K562 (cell line): ENCODE results near the gene TEX54. TPM values are rescaled to one million over a fixed set of nuclear protein-coding genes. Genes with fewer than 3 reads are reported as not detected.

ENCODE experiments used
- ASH1L ChIP-seq: fragments of 450-650 bp; IDR thresholded peaks from 2 replicates; pipeline ENCODE4 v1.6.1; 2018; ENCODE audit warnings: borderline replicate concordance, mild to moderate bottlenecking, low read depth; ENCODE audit not compliant: partially characterized antibody
- CBX1 ChIP-seq: sonication (generic); IDR thresholded peaks from 2 replicates; pipeline ENCODE4 v1.6.1; 2016; ENCODE audit warnings: antibody characterized with exemption, low read depth, mild to moderate bottlenecking
- E2F3 ChIP-seq: fragments of 250-450 bp; sonication (Bioruptor Pico); IDR thresholded peaks from 2 replicates; pipeline ENCODE4 v1.4.0; 2020; ENCODE audit warnings: mild to moderate bottlenecking
- EP300 ChIP-seq: IDR thresholded peaks from 2 replicates; pipeline ENCODE4 v1.6.1; 2012; ENCODE audit warnings: low read length, improper control_type of control experiment
- ETS2 ChIP-seq: IDR thresholded peaks from 2 replicates; pipeline ENCODE4 v1.6.1; 2016; ENCODE audit warnings: borderline replicate concordance, missing genetic modification characterization, mild to moderate bottlenecking, moderate library complexity, missing compliant biosample characterization; ENCODE audit not compliant: poor library complexity, severe bottlenecking
- FOXA1 ChIP-seq: fragments of 450-650 bp; IDR thresholded peaks from 2 replicates; pipeline ENCODE4 v1.6.1; 2016; ENCODE audit warnings: mild to moderate bottlenecking, borderline replicate concordance
- ID3 ChIP-seq, 2 experiments: fragments of 250-450 bp in 1 of 2; fragments of 450-650 bp in 1 of 2; sonication (Bioruptor Pico) in 1 of 2; IDR thresholded peaks; 2 replicates each; pipeline versions ENCODE4 v1.6.1 to v1.8.0; 2016 to 2021; ENCODE audit warnings: mild to moderate bottlenecking in 2 of 2, moderate library complexity in 2 of 2, missing compliant biosample characterization in 1 of 2, missing genetic modification characterization in 1 of 2
- MIER1 ChIP-seq: fragments of 450-650 bp; IDR thresholded peaks from 2 replicates; pipeline ENCODE4 v1.6.1; 2016; ENCODE audit warnings: antibody characterized with exemption, mild to moderate bottlenecking, low read depth
- NELFE ChIP-seq: IDR thresholded peaks from 2 replicates; pipeline ENCODE4 v1.6.1; 2011; ENCODE audit warnings: mild to moderate bottlenecking; ENCODE audit not compliant: insufficient read depth, insufficient read length
- PHF20 ChIP-seq: fragments of 450-650 bp; IDR thresholded peaks from 2 replicates; pipeline ENCODE4 v1.6.1; 2018; ENCODE audit not compliant: partially characterized antibody
- POLR3A ChIP-seq: IDR thresholded peaks from 2 replicates; pipeline ENCODE4 v1.6.1; 2011; ENCODE audit warnings: borderline replicate concordance, mild to moderate bottlenecking, moderate library complexity; ENCODE audit not compliant: insufficient read length, insufficient read depth; ENCODE audit errors: extremely low read depth
- PTTG1 ChIP-seq: fragments of 450-650 bp; IDR thresholded peaks from 2 replicates; pipeline ENCODE4 v1.6.1; 2016; ENCODE audit warnings: low read depth, mild to moderate bottlenecking, missing genetic modification characterization, missing compliant biosample characterization
- SP1 ChIP-seq: sonication (generic); formaldehyde crosslinking; IDR thresholded peaks from 2 replicates; pipeline ENCODE4 v1.8.1; 2022; ENCODE audit warnings: mild to moderate bottlenecking, missing genetic modification reagents
- SRSF7 ChIP-seq: fragments of 200-400 bp; formaldehyde crosslinking; optimal IDR thresholded peaks from 2 replicates; pipeline ENCODE3; 2017; ENCODE audit warnings: mild to moderate bottlenecking, low read depth, low read length
- ZBTB9 ChIP-seq: fragments of 450-650 bp; formaldehyde crosslinking; IDR thresholded peaks from 2 replicates; pipeline ENCODE4 v1.4.0; 2020; ENCODE audit warnings: mild to moderate bottlenecking, moderate library complexity
- ZNF197 ChIP-seq: fragments of 200-800 bp; sonication (Bioruptor generic); IDR thresholded peaks from 2 replicates; pipeline ENCODE4 v1.6.1; 2016; ENCODE audit warnings: low read depth, missing genetic modification characterization, missing compliant biosample characterization
- ZNF324 ChIP-seq: fragments of 250-450 bp; sonication (Bioruptor Pico); IDR thresholded peaks from 2 replicates; pipeline ENCODE4 v1.4.0; 2020; ENCODE audit warnings: mild to moderate bottlenecking
- ZNF695 ChIP-seq: fragments of 450-650 bp; formaldehyde crosslinking; IDR thresholded peaks from 2 replicates; pipeline ENCODE4 v1.4.0; 2020; ENCODE audit warnings: mild to moderate bottlenecking, moderate library complexity
- ZNF830 ChIP-seq: fragments of 250-450 bp; sonication (Bioruptor Pico); IDR thresholded peaks from 2 replicates; pipeline ENCODE4 v1.5.0; 2021; ENCODE audit warnings: mild to moderate bottlenecking
- polyA plus RNA-seq, 8 experiments: library from polyadenylated mRNA; depleted of rRNA in 4 of 8; stranded (reverse) in 5 of 8; unstranded in 3 of 8; fragments of >200 nt; fragmentation: Nextera tagmentation in 2 of 8; fragmentation: Illumina TruSeq in 1 of 8; extraction: Ambion mirVana in 2 of 8; extraction: Trizol in 1 of 8; gene quantifications; 2 replicates each; pipeline versions ENCODE4 v1.2.1 to v1.2.3, GENCODE V29; 2011 to 2014; ENCODE audit warnings: inconsistent platforms in 1 of 8, missing spikeins in 1 of 8
- total RNA-seq, 7 experiments: library from RNA; depleted of rRNA in 6 of 7; stranded (reverse); fragments of >200 nt in 6 of 7; fragmentation: Illumina TruSeq in 2 of 7; extraction: Trizol in 2 of 7; gene quantifications; 2 replicates each; pipeline versions ENCODE4 v1.2.1 to v1.2.3, GENCODE V29; 2011 to 2021; ENCODE audit warnings: low replicate concordance in 1 of 7
- TF ChIP-seq, protein P1 (sequence below): sonication (generic); formaldehyde crosslinking; IDR thresholded peaks from 2 replicates; pipeline ENCODE4 v1.8.1; 2022; ENCODE audit warnings: missing genetic modification reagents
- TF ChIP-seq, protein P2 (sequence below): IDR thresholded peaks from 2 replicates; pipeline ENCODE4 v1.6.1; 2014; ENCODE audit warnings: antibody characterized with exemption
- TF ChIP-seq, protein P3 (sequence below): sonication (generic); formaldehyde crosslinking; IDR thresholded peaks from 2 replicates; pipeline ENCODE4 v1.8.1; 2022; ENCODE audit warnings: missing genetic modification reagents

Gene TEX54
- total and polyA plus RNA-seq, 9 of the 15 experiments (the other 6 are each of a cell fraction or from before 2014, with no cell fraction given) = not detected

DNA sequence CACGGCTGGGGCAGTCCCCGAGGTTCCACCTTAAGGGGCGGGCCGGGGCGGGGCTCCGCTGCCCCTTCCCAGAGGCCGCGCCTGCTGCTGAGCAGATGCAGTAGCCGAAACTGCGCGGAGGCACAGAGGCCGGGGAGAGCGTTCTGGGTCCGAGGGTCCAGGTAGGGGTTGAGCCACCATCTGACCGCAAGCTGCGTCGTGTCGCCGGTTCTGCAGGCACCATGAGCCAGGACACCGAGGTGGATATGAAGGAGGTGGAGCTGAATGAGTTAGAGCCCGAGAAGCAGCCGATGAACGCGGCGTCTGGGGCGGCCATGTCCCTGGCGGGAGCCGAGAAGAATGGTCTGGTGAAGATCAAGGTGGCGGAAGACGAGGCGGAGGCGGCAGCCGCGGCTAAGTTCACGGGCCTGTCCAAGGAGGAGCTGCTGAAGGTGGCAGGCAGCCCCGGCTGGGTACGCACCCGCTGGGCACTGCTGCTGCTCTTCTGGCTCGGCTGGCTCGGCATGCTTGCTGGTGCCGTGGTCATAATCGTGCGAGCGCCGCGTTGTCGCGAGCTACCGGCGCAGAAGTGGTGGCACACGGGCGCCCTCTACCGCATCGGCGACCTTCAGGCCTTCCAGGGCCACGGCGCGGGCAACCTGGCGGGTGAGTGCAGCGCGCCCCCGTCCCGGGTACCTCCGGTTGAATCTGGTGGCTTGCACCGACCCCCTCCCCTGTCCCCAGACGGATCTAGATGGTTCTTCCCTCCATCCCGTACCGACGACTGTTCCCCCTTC lies 48.4 kb upstream of the TEX54 start, which contains the start of gene SLC3A2 (continued):
- TF ChIP-seq ZNF695 (CRISPR knock-in tag) (0 out of 2 replicates have a peak, but pooled peaks have one; percentile 60), PTTG1 (tag) (no peak), POLR3A (no peak), NELFE (no peak), E2F3 (CRISPR knock-in tag) (0 out of 2 replicates have a peak, but pooled peaks have one; percentile 32), SRSF7 (no peak), CBX1 (peak; percentile 76; the same call in 1 of the 2 replicates), ZNF197 (CRISPR knock-in tag) (no peak), ZBTB9 (CRISPR knock-in tag) (peak; percentile 91), MIER1 (peak; percentile 35; the same call in 1 of the 2 replicates), ASH1L (no peak), ID3 (CRISPR knock-in tag; IDR thresholded peaks at IDR 0.05) (no peak), ID3 (tag; IDR thresholded peaks at IDR 0.05) (peak; percentile 95), PHF20 (no peak), ZNF830 (CRISPR knock-in tag) (peak; percentile 78; the same call in 1 of the 2 replicates), ZNF324 (0 out of 2 replicates have a peak, but pooled peaks have one; percentile 25), FOXA1 (no peak), SP1 (CRISPR knock-in tag) (peak; percentile 95), EP300 (no peak), ETS2 (tag) (no peak)
- TF ChIP-seq, protein P1, sequence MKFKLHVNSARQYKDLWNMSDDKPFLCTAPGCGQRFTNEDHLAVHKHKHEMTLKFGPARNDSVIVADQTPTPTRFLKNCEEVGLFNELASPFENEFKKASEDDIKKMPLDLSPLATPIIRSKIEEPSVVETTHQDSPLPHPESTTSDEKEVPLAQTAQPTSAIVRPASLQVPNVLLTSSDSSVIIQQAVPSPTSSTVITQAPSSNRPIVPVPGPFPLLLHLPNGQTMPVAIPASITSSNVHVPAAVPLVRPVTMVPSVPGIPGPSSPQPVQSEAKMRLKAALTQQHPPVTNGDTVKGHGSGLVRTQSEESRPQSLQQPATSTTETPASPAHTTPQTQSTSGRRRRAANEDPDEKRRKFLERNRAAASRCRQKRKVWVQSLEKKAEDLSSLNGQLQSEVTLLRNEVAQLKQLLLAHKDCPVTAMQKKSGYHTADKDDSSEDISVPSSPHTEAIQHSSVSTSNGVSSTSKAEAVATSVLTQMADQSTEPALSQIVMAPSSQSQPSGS = no peak; the same call in 1 of the 2 replicates
- TF ChIP-seq, protein P2, sequence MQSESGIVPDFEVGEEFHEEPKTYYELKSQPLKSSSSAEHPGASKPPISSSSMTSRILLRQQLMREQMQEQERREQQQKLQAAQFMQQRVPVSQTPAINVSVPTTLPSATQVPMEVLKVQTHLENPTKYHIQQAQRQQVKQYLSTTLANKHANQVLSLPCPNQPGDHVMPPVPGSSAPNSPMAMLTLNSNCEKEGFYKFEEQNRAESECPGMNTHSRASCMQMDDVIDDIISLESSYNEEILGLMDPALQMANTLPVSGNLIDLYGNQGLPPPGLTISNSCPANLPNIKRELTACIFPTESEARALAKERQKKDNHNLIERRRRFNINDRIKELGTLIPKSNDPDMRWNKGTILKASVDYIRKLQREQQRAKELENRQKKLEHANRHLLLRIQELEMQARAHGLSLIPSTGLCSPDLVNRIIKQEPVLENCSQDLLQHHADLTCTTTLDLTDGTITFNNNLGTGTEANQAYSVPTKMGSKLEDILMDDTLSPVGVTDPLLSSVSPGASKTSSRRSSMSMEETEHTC = no peak
- TF ChIP-seq, protein P3, sequence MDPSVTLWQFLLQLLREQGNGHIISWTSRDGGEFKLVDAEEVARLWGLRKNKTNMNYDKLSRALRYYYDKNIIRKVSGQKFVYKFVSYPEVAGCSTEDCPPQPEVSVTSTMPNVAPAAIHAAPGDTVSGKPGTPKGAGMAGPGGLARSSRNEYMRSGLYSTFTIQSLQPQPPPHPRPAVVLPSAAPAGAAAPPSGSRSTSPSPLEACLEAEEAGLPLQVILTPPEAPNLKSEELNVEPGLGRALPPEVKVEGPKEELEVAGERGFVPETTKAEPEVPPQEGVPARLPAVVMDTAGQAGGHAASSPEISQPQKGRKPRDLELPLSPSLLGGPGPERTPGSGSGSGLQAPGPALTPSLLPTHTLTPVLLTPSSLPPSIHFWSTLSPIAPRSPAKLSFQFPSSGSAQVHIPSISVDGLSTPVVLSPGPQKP (CRISPR knock-in tag) = no peak
